ENCODE data around the gene NDE1.

NDE1 gene

DNA sequence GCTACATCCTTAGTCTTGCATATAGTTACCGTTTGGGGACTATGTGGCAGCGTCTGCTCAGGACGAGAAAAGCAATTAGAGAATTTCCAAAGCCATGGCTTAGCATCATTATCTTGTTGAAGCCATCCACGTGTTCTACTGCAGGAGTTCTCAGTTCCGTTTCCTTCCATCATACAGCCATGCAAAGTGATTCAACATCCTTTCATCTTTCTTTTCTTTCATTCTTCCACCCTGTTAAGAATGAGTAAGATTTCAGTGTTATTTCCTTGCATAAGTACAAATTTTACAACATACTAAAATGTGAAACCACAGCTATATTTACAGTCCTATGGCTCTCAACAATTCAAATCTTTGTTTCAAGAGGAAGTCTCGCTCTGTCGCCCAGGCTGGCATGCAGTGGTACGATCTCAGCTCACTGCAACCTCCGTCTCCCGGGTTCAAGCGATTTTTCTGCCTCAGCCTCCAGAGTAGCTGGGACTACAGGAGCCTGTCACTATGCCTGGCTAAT lies 10.9 kb upstream of the NDE1 start:
- Mint-ChIP-seq H3K27me3 (ENCODE audit: low read depth) (no peaks in the 10 kb centered on the region), H3K9me3 (no peaks in the 10 kb centered on the region), H3K36me3 (ENCODE audit: low read depth) (peaks cover 55% of the 10 kb centered on the region), H3K4me1 (peaks cover 26% of the 10 kb centered on the region), H3K4me3 (no peak overlapping the region), H3K27ac (no peak overlapping the region)
- TF ChIP-seq CTCF (IDR thresholded peaks at IDR 0.05; ENCODE audit: unreplicated experiment in 3 of 3), result no peak

DNA sequence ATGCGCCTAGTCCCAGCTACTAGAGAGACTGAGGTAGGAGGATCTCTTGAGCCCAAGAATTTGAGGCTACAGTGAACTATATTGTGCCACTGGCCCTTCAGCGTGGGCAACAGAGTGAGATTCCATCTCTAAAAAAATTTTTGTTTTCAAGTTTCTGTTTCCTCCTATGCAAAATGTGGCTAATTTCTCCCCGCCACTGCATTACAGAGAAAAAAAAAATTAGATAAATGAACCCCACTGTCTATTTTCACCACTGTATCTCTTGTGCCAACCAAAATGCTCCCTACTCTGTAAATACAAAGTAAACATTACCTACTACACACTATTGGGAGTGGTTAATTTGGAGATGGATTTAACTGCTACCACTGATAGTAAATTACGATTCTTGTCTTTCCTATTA lies 9.1 kb upstream of the NDE1 start:
- Mint-ChIP-seq H3K36me3 (ENCODE audit: low read depth) (peaks cover 39% of the 10 kb centered on the region), H3K4me1 (peaks cover 26% of the 10 kb centered on the region), H3K4me3 (peak overlapping the region; percentile 87 to 94 (median 91)), H3K9me3 (no peaks in the 10 kb centered on the region), H3K27me3 (ENCODE audit: low read depth) (no peaks in the 10 kb centered on the region), H3K27ac (peak overlapping the region; percentile 43 to 97 (median 69))
- no peak for TF ChIP-seq CTCF (IDR thresholded peaks at IDR 0.05; ENCODE audit: unreplicated experiment in 3 of 3)

- H3K9me3 Mint-ChIP-seq, result no peaks in the 10 kb centered on the region
- H3K36me3 Mint-ChIP-seq (ENCODE audit: low read depth), result peaks cover 29% of the 10 kb centered on the region
- TF ChIP-seq CTCF (IDR thresholded peaks at IDR 0.05; ENCODE audit: unreplicated experiment in 3 of 3), result no peak
- peak overlapping the region; percentile 97 to 99 (median 98) for H3K27ac Mint-ChIP-seq
- no peaks in the 10 kb centered on the region for H3K27me3 Mint-ChIP-seq (ENCODE audit: low read depth)
- peak overlapping the region; percentile 87 to 94 (median 91) for H3K4me3 Mint-ChIP-seq
- peaks cover 26% of the 10 kb centered on the region for H3K4me1 Mint-ChIP-seq
Observed at GRCh38 chr16:15641753-15642556, 8.1 kb upstream of the NDE1 start.

GRCh38 chr16:15642557-15643047 lies 7.4 kb upstream of the NDE1 start:
- H3K4me3 Mint-ChIP-seq, result peak overlapping the region; percentile 87 to 94 (median 91)
- peak overlapping the region; percentile 97 to 99 (median 98) for H3K27ac Mint-ChIP-seq
- H3K4me1 Mint-ChIP-seq, result peaks cover 26% of the 10 kb centered on the region
- no peaks in the 10 kb centered on the region for H3K27me3 Mint-ChIP-seq (ENCODE audit: low read depth)
- no peaks in the 10 kb centered on the region for H3K9me3 Mint-ChIP-seq
- TF ChIP-seq CTCF (IDR thresholded peaks at IDR 0.05; ENCODE audit: unreplicated experiment in 3 of 3), result peak in 2 of 3 experiments; percentile 28 to 53
- H3K36me3 Mint-ChIP-seq (ENCODE audit: low read depth), result peaks cover 22% of the 10 kb centered on the region

- peaks cover 26% of the 10 kb centered on the region for H3K4me1 Mint-ChIP-seq
Observed at GRCh38 chr16:15643048-15643945, 6.7 kb upstream of the NDE1 start, which contains the start of gene MARF1. MARF1 (minus strand) TSS chr16:15643154; CDS start chr16:15639233, 3,921 bp downstream.

More at GRCh38 chr16:15643048-15643945, 6.7 kb upstream of the NDE1 start, which contains the start of gene MARF1:
- no peaks in the 10 kb centered on the region for H3K9me3 Mint-ChIP-seq
- no peaks in the 10 kb centered on the region for H3K27me3 Mint-ChIP-seq (ENCODE audit: low read depth)
- peak; percentile 47 to 57 (median 49) for TF ChIP-seq CTCF (IDR thresholded peaks at IDR 0.05; ENCODE audit: unreplicated experiment in 3 of 3)
- peak within 1 kb of the TSS; percentile 97 to 99 (median 98) for H3K27ac Mint-ChIP-seq
- peak within 1 kb of the TSS; percentile 87 to 94 (median 91) for H3K4me3 Mint-ChIP-seq
- H3K36me3 Mint-ChIP-seq (ENCODE audit: low read depth), result peaks cover 18% of the 10 kb centered on the region

Measured in nephron (organoid).